CD4-positive, alpha-beta T cell treated with Interleukin-1 beta for 1 hour (primary cell): ENCODE measurements around the gene DCUN1D3.

Experiments
- DNase-seq, 2 donors: peaks; one replicate each; pipeline ENCODE4 v3.0.0-alpha.2; 2020 to 2022

The DCUN1D3 gene

DNA sequence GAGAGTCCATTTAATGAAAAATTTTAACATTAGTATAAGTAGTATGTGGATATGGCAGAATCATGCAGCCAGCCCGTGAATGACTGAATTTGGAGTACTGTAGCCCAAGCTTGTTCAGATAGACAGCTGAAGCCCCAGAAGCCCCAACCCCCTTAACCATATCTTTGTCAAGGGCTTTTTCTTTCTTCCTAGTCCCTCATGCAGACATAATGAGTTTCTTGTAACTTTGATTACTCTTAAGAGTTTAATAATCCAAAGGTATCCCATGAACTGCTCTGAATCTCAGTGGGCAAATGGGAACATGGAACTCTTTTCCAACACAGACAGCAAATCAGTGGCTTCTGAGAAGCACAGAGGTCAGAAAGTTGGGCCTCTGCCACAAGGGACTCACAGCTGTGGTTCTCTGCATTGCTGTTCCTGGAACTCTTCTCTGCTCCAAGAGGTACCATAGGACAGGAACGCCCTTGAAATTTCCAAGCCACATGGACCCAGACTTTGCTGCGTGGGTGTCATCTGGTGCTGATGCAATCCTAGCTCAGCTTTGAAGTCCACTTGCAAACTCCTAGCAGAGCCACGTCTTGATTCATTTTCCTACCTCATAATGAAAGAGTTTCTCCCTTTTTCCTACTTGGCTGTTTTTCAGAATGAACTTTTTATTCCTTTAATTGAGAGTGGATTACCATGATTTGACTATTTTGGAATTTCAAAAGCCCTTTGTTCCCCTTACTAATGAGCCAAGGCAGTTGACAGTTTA is 18.5 kb upstream of the DCUN1D3 start:
- no peak for DNase-seq

DNA sequence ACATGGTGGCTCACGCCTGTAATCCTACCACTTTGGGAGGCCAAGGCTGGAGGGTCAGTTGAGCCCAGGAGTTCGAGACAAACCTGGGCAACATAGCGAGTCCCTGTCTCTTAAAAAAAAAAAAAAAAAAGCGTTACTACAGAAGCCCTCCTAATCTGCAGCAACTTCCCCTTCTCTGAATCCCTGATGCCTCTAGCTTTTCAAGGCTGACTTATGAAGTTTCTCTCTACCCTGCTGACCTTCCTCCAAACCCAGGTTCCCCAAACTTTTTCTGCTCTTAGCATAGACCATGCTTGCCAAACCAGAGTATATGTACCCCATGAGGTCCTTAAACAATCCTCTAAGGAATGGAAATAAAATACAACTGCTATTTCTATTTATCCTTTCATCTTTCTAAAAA is 16.8 kb upstream of the DCUN1D3 start:
- DNase-seq = no peak

DNA sequence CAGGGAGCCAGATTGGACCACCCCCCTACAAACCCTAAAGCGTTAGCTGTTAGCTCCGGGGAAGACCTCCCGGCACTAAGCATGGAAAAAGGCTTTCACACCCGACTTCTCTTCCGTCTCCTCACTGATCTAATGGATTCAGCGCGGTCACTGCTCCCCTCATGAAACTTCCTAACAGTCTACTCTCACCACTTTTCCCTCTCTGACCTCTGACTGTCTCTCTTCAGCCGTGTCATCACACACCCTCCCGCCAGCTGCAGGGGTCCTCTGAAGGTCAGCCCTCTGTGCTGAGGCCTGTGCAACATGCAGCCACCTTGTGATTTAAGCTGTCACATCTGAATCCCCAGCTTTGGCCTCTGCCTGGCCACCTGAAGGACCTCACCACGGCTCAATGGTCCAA is 16.1 kb upstream of the DCUN1D3 start:
- no peak for DNase-seq

DNA sequence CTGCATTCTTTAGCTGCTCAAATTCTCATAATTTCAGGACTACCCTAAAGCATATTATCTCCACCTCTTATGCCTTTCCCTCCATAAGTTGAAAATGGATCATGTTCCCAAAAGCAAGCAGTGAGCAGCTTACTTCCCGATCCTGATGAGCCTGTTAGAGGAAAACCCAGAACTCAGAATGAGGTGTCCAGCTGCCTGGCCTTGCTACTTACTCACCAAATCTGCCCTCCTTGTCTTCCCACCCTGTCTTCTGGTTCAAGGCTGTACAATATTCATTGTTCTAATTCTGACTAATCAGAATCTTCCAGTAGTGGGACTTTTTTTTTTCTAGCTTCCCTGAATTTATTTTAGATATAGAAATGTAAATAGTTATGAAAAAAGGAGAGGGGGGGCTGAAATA is 11.2 kb upstream of the DCUN1D3 start:
- DNase-seq = no peak

DNA sequence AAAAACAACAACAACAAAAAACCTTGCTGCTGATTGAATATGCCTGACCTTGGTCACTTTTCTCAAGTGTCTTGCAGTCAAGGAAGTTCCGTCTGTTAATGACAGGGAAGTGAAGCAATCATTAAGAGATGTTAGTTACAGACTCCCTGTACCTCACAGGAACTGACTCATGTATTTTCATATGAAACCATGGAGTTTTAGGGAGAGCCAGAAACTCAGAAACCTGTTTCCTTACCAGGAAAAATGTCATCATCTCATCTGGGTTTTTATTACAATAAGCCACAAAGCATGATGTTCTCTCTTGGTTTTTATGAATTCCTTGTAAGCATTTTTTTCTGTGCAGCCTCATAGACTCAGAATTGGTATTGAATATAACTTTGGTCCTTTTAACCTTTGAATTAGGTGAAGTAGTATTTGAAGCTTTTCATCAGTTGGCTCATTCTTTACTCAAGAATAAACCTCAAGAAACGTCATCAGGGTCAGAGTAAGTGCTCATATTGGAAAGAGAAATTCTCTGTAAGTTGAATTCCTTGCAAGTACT is 10.7 kb upstream of the DCUN1D3 start:
- DNase-seq = no peak

DNA sequence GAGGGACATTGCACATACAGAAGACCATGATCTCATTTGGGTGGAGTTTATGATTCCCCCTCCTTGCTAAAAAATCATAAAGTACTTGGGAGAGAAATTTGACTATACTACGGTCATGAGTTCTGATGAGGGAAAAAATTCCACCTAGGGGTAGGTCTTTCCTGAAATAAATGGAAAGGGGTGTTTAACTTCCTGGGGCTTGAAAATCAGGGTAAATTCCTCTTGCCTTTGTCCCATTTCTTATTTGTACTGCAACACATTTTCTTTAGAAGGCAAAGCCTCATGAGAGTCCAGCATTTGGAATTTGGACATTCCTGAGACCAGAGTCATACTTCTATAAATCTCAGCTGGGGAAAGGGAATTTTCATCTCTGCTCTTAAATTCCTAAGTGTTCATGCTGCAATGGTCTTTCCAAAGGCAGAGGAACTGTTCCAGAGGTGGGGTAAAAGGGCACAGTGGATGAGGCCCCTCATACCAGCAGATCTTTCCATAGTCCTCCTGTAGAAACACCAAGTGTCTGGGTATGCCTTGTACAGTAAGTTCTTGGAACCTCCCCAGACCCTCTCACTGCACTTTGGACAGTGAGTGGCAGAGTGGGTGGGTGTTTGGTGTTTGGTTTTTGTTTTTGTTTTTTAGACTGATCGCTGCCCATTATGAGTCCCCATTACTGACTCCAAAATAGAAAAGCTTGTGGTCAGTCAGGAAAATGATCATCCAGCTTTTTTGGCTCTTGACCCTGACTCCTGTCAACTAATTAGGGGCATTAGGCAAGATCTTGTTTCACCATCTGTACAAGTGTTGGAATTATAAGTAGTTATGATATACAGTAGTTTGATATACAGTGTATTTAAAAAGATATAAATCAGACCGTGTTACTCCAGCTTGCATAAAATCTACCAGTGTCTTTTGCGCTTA is 6.4 kb upstream of the DCUN1D3 start:
- DNase-seq = no peak

DNA sequence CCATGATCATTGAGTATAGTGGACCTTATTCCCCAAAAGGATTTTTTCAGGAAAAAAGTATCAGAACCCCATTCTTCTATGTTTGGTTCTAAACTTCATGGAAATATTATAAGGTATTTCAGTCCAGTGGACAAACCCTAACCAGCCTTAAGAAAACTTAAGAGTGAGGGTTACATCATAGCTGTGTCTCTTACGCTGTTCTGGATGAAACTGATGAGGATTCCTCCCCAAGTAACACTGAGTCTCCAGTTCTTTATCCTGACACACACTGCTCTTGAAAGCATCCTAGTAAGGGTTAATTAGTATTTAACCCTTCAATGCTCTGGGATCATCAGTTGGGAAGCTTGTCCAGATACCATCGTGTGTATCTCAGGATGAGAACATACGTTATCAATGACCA is 5.4 kb upstream of the DCUN1D3 start:
- no peak for DNase-seq

DNA sequence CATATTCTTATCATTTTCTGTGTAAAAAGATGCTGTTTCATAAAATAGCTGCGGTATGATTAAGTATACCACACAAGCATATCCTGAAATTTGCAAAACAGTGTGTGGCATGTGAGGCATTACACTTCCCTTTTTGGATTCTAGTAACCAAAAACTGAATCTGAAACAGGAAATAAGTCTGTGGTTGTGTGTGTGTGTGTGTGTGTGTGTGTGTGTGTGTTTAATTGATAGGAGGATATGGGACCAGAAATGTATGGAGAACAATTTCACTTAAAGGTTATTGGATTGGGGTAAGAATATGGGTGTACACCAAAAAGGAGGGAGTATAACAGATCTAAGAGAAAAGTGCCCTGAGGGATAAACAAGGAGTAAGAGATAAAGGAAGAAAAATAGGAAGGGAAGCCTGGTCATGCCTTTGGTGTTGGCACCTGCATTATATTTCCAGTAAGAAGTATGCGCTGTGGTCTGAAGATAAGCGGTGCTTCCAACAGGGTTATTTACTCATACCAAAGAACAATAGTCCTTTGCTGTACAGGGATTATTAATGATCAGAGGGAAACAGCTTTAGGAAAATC is 4.4 kb upstream of the DCUN1D3 start:
- peak; percentile 37 to 62 for DNase-seq

DNA sequence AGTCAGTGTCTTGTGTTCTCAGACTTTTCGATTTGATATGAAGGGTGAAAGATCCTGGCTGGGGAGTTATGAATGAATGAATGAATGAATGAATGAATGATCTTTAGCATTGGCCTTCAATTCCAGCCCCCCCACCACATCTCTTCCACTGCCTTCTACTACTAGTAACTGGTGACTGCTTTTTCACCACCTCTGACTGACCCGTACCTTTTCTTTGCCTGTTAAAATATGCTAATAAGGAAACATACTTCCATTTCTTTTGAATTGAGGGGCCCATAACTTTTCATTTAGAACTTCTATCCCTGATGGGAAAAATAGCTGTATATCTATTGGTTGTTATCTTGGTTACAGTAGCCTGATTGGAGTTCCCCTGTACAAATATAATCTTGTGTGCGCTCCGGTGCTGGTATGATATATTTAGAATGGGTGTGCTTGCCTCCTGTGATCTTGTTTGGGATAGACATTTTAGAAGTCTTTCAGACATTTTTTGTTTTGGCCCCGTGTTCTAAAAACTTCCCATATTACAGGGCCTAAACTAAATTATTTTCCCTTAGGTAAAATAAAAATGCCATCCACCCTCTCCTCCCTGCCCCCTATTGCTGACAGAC is 3.8 kb upstream of the DCUN1D3 start:
- no peak for DNase-seq

DNA sequence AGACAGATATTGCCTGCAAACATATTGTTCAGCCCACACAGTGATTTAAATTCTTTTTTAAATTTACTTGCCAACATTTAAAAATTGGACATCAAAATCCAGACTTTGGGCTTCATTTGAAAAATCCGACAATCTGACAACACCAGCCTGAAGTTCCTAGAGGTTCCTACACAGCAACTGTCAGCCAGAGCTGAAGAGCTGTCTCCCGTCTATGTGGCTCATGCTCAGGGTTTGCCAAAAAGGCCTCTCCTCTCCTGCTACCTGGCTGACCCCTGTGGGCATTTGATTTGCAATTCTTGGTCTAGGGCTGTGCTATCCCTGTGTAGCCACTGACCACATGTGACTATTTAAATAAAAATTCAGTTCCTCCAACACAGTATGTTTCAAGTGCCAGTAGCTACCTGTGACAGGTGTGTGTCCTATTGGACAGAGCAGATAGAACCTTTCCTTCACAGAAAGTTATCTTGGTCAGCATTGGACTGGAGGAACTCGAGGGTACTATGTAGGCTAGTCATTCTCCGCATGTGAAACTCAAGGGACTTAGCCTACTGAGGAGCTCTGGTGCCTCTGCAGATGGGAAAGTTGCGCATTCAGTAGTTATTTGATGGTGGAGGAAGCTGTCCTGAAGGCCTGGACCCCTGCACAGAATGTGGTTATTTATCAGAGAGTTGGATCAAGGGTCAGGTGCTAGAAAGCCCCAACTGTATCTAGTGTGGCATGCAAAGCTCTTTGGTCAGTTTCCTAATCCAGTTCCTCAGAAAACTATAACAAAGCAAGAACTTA is 3.1 kb upstream of the DCUN1D3 start:
- no peak for DNase-seq

DNA sequence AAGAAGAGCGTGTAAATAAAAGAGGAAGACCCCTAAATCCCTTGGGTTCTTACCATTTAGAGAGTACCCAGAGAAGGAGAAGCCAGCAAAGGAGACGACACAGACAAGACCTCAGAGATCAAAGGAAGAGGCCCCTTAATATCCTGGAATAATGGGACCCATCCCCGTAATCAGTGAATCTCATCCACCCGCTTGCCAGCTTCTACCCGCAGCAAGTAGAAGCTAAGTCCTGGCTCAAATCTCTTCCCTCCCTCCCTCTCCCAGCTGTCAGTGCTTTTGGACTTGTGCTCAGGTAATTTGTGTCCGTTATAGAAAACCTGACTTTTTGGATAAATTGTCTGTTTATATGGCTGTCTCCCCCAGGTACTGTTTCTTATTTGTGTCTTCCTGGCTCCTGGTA is 2.3 kb upstream of the DCUN1D3 start:
- no peak for DNase-seq

DNA sequence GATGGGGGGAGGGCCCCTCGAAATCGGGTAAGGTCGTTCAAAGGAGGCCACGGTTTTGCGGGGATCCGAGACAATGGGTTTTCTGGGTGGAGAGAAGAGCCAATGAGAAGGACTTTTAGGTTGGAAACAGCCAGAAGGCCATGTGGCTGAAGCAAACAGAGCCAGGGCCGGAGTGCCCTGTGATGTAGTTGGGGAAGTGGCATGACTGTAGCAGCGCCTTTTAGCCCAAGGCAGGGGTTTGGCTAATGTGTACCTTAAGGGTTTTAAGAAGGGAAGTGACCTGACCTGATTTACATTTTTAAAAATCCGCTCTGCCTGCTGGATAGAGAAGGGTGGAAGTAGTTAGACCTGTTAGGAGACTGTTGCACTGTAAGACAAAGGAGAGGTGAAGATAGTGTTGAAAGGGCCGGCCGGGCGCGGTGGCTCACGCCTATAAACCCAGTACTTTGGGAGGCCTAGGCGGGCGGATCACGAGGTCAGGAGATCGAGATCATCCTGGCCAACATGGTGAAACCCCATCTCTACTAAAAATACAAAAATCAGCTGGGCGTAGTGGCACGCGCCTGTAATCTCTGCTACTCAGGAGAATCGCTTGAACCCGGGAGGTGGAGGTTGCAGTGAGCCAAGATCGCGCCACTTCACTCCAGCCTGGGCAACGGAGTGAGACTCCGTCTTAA is 1.4 kb upstream of the DCUN1D3 start:
- peak; percentile 47 to 68 for DNase-seq

DNA sequence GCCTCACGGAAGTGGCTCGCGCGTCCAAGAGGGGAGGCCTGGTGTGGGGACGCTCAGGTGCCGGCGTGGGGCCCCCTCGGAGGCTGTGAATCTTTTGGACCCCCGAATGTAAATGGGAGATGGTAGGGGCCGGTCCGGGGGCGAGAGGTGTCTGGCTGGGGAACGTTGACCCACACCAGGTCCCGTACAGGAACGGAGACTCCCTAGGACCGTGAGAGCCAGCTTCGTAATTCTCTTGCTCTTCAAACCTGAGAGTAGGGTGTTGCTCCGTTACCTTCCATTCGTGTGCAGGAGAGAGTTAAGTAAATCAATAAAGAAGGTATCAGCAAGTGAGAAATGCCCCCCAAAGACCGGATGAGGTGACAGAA is 894 bp upstream of the DCUN1D3 start:
- no peak for DNase-seq

DNA sequence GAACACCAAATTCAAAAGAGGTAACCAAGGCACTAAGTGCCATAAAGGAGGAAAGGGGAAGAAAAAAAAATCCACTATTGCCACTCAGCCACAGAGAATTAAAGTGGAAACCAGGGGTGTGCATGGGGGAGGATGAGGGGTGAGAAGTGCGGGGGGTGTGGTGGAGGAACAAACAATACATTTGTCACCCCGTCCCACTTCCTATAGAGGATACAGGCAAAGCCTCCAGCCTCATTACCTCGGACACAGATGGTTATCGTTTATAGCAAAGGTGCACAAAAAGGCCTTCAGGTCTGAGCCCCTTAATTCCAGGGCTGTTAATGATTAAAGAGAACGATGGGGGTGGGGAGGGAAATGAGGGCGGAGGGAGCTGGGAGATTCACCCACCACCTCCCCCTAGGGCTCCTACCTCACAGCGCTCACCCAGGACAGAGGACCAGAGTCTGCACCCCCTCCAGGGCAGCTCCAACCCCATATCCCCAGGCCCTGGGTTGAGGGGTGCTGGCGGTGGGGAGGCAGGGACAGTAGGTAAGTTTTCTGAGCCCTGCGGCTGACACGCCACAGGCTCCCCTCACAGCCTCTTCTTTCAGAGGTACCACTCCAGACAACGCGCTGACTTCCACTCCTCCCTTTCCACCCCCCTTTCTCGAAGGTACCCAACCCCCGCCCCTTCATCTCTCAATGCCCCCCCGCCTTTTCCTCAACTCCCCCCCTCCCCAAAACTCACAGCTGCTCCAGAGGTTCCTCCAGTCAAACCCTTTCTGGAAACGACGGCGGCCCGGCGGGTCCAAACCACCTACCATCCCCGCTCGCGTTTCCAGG is 470 bp downstream of the DCUN1D3 start:
- DNase-seq = peak in 1 of 2 donors; percentile 26

DNA sequence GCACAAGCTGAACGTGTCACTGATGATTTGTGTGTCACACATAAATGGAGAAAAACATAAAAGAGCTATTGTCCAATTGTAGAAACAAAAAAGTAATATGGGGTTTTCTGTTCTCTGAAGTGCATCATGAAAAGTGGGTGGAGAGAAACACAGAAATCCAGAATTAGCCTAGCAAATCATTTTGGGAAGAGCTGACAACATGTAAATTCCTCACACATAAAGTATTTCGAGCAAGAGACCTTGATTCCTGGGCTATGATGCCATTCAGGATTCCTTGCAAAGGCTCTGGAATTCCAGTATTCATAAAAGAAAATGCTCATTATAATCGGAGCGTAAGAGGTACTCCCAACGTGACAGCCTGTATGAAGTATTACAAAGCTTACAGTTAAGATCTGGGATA is 1.1 kb downstream of the DCUN1D3 start:
- DNase-seq = no peak

DNA sequence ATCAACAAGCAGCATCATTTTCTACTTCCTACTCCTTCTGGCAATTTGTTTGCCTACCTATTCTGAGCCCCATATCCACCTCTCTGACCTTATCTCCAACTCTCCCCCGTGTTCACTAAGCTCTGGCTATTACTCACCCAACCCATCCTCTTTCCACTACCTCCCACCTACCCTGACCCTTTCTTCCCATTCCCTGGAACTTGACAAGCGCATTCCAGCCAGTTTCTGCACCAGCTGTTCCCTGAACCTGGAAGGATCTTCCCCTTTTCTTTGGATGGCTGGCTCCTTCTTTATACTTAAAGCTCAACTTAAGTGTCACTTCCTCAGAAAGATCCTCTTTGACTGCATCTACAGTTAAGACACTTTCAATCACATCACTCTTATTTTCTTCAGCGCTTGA is 2.2 kb downstream of the DCUN1D3 start:
- DNase-seq = no peak

DNA sequence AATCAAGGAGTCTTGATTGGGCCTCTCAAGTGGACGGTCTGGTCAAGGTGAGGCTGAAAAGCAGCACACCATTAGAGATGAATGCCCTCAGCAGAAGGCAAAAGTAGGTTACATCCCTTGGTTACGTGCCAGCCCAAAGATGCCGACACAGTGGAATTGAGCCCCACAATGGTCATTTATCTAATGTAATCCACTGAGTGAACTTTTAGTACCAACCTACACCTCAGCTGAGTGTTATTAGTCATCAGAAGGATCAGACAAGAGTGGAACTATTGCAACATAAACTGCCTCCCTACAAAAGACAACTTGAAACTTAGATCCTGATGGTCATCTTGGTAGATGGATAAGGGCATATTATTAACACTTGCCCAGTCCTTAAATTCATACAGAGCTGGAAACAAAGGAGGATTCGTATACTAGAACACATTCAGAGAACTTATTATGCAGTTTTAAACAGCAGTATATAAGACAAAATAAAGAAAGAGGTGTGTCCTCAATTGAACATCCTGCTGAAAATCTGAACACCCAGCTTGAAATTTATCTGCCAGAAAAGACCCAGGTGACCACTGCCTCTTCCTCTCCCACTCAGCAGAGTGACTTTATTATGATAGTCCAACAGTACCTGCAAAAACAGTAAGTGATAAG is 2.8 kb downstream of the DCUN1D3 start:
- DNase-seq = no peak

DNA sequence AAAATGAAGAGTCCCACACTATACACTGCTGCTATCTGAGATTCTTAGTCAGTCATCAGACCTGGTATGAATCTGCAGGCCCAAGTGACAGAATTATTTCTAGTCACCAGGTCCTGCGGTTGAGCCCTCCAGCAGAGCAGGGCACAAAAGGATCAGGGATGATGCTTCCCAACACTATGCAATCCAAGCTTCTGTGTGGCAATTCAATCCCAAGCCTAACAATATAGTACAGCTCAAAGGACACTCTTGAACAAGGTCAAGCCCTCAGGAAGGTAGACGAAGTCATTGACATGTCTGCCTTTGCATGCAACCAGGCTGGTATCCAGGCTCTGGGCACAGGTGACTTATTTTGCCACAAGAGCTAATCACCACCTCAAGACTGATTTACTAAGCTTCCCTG is 5.8 kb downstream of the DCUN1D3 start:
- no peak for DNase-seq

DNA sequence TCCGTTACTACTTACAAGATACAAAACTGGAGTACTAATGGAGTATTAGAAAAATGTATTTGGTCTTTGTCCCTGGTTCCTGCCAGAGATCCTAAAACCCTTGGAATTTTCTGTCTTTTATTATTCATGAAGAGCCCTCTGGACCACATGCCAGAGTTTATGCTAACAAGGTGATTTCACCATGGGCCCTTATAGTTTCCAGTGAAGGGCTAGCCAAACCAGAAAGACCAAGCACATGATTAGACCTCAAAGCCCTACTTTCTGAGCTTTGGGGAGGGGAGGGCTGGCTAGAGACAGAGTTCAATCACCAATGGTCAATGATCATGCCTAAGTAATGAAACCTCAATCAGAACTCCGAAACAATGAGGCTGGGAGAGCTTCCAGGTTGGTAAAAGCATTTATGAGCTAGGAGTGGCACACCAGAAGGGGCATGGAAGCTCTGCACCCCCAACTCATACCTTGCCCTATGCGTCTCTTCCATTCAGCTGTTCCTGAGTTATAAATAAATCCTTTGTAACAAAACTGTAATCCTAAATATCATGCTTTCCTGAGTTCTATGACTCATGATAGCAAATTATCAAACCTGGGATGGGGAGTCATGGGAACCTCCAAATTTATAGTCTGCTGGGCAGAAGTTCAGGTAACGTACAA is 10.4 kb downstream of the DCUN1D3 start:
- DNase-seq = no peak

DNA sequence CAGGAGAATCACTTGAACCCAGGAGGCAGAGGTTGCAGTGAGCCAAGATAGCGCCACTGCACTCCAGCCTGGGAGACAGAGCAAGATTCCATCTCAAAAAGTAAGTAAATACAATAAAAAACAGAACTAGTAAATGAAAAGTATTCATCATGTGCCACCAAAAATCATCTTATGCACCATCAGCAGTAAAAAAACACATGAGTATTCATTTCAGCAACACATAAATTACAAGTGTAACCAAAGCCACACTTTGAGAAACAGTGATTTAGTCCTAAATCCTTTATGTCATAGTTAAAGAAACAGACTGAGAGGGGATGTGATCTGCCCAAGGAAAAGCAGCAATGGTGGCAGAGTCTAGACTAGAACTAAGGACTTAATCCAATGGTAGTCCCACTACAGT is 13.0 kb downstream of the DCUN1D3 start:
- DNase-seq = no peak
